Epithelial cell of proximal tubule (primary cell): ENCODE measurements around the gene DKK1. TPM values are rescaled to one million over a fixed set of nuclear protein-coding genes. Genes with fewer than 3 reads are reported as not detected.

Experiments used
- DNase-seq: peaks from one replicate; pipeline ENCODE4 v3.0.0-alpha.2; 2011; ENCODE audit warnings: low read depth
- H3K4me3 ChIP-seq: 2 replicates; pipeline ENCODE4 v1.5.1; 2011; ENCODE audit warnings: low read depth, mild to moderate bottlenecking, low read length
- CTCF ChIP-seq: conservative IDR thresholded peaks from 2 replicates; pipeline ENCODE4 v1.5.1; 2012; ENCODE audit warnings: low read depth, mild to moderate bottlenecking, low read length
- total RNA-seq: library from RNA; depleted of rRNA; stranded (reverse); fragments of >200 nt; gene quantifications from 2 replicates; pipeline ENCODE4 v1.2.3, GENCODE V29; 2015

The DKK1 gene
- total RNA-seq, 1 donor from 2014 or later: 3.2 TPM

- no peak for DNase-seq
- no peak for TF ChIP-seq CTCF
- no peak overlapping the region for H3K4me3 ChIP-seq
Measured at GRCh38 chr10:52300599-52301277, 13.3 kb upstream of the DKK1 start.

- H3K4me3 ChIP-seq: peak overlapping the region; percentile 57
- peak; percentile 65 for TF ChIP-seq CTCF
- no peak for DNase-seq
Measured at GRCh38 chr10:52308251-52309031, 5.6 kb upstream of the DKK1 start.

GRCh38 chr10:52312942-52313255 lies 1.2 kb upstream of the DKK1 start:
- no peak for DNase-seq
- peak overlapping the region; percentile 58 for H3K4me3 ChIP-seq
- no peak for TF ChIP-seq CTCF

- TF ChIP-seq CTCF: no peak
- peak overlapping the region; percentile 58 for H3K4me3 ChIP-seq
- DNase-seq: no peak
Measured at GRCh38 chr10:52313256-52313932, 687 bp upstream of the DKK1 start.

GRCh38 chr10:52314822-52315552 lies 906 bp downstream of the DKK1 start:
- peak overlapping the region; percentile 58 for H3K4me3 ChIP-seq
- no peak for TF ChIP-seq CTCF
- DNase-seq: no peak

GRCh38 chr10:52316001-52316400 lies 1.9 kb downstream of the DKK1 start:
- H3K4me3 ChIP-seq: no peak overlapping the region
- TF ChIP-seq CTCF: no peak
- no peak for DNase-seq
